ENCODE results near the gene AGAP1. TPM values are rescaled to one million over a fixed set of nuclear protein-coding genes. Genes with fewer than 3 reads are reported as not detected.

The AGAP1 gene
- total RNA-seq, 2 experiments from 2014 or later, result 1.6 to 2.4 TPM

GRCh38 chr2:235903782-235904584 lies 410.1 kb downstream of the AGAP1 start:
- POLR2A ChIA-PET, result no interaction called here
- CTCF ChIA-PET, result no interaction called here

- ChIA-PET POLR2A (no interaction called here), CTCF (no interaction called here)
Measured at GRCh38 chr2:235904585-235904931, 410.7 kb downstream of the AGAP1 start.

- ChIA-PET CTCF (no interaction called here), POLR2A (no interaction called here)
Measured at GRCh38 chr2:235908826-235909225, 415.0 kb downstream of the AGAP1 start.

GRCh38 chr2:235909358-235909757 lies 415.5 kb downstream of the AGAP1 start:
- CTCF ChIA-PET, result no interaction called here
- POLR2A ChIA-PET, result no interaction called here

GRCh38 chr2:235910067-235910466 lies 416.2 kb downstream of the AGAP1 start:
- ChIA-PET CTCF (no interaction called here), POLR2A (no interaction called here)

GRCh38 chr2:235911125-235911524 lies 417.3 kb downstream of the AGAP1 start:
- ChIA-PET POLR2A (no interaction called here), CTCF (no interaction called here)

GRCh38 chr2:235911633-235912233 lies 417.9 kb downstream of the AGAP1 start:
- POLR2A ChIA-PET, result no interaction called here
- CTCF ChIA-PET, result no interaction called here

- POLR2A ChIA-PET, result no interaction called here
- CTCF ChIA-PET, result no interaction called here
Measured at GRCh38 chr2:235914756-235915155, 420.9 kb downstream of the AGAP1 start.

- POLR2A ChIA-PET, result no interaction called here
- CTCF ChIA-PET, result no interaction called here
Measured at GRCh38 chr2:235917506-235917905, 423.7 kb downstream of the AGAP1 start.

GRCh38 chr2:235918876-235919275 lies 425.0 kb downstream of the AGAP1 start:
- ChIA-PET POLR2A (no interaction called here), CTCF (no interaction called here)

GRCh38 chr2:235920216-235920865 lies 426.5 kb downstream of the AGAP1 start:
- CTCF ChIA-PET, result no interaction called here
- POLR2A ChIA-PET, result no interaction called here

- ChIA-PET POLR2A (no interaction called here), CTCF (no interaction called here)
Measured at GRCh38 chr2:235921508-235922191, 427.8 kb downstream of the AGAP1 start.

GRCh38 chr2:235922839-235923238 lies 429.0 kb downstream of the AGAP1 start:
- ChIA-PET CTCF (no interaction called here), POLR2A (no interaction called here)

GRCh38 chr2:235923859-235924674 lies 430.2 kb downstream of the AGAP1 start:
- POLR2A ChIA-PET, result no interaction called here
- CTCF ChIA-PET, result no interaction called here

- POLR2A ChIA-PET, result no interaction called here
Measured at GRCh38 chr2:235924675-235925063, 430.8 kb downstream of the AGAP1 start.

GRCh38 chr2:235925250-235925919 lies 431.5 kb downstream of the AGAP1 start:
- POLR2A ChIA-PET, result no interaction called here

More at GRCh38 chr2:235924675-235925063, 430.8 kb downstream of the AGAP1 start:
- CTCF ChIA-PET, result no interaction called here

GRCh38 chr2:235926229-235926628 lies 432.4 kb downstream of the AGAP1 start:
- POLR2A ChIA-PET, result no interaction called here
- CTCF ChIA-PET, result no interaction called here

More at GRCh38 chr2:235925250-235925919, 431.5 kb downstream of the AGAP1 start:
- CTCF ChIA-PET, result no interaction called here

GRCh38 chr2:235928751-235929370 lies 435.0 kb downstream of the AGAP1 start:
- ChIA-PET POLR2A (no interaction called here), CTCF (no interaction called here)

GRCh38 chr2:235930701-235931100 lies 436.9 kb downstream of the AGAP1 start:
- ChIA-PET POLR2A (no interaction called here), CTCF (no interaction called here)
